Mammary epithelial cell (primary cell): Measurements from ENCODE around the gene ASCL1.

Experiments
- EZH2 ChIP-seq: IDR thresholded peaks from 2 replicates; pipeline ENCODE4 v1.6.1; 2012; ENCODE audit warnings: low read length, inconsistent platforms, borderline replicate concordance
- TF ChIP-seq, protein P1 (sequence below), 2 donors: IDR thresholded peaks in 1 of 2; conservative IDR thresholded peaks in 1 of 2; 2 replicates each; pipeline ENCODE4 v1.5.1; 2011 to 2012; ENCODE audit warnings: inconsistent platforms in 2 of 2, low read length in 2 of 2, mild to moderate bottlenecking in 2 of 2, control low read depth in 1 of 2, low read depth in 1 of 2; ENCODE audit not compliant: insufficient read depth in 1 of 2; ENCODE audit errors: extremely low read depth in 1 of 2

- TF ChIP-seq, protein P1, sequence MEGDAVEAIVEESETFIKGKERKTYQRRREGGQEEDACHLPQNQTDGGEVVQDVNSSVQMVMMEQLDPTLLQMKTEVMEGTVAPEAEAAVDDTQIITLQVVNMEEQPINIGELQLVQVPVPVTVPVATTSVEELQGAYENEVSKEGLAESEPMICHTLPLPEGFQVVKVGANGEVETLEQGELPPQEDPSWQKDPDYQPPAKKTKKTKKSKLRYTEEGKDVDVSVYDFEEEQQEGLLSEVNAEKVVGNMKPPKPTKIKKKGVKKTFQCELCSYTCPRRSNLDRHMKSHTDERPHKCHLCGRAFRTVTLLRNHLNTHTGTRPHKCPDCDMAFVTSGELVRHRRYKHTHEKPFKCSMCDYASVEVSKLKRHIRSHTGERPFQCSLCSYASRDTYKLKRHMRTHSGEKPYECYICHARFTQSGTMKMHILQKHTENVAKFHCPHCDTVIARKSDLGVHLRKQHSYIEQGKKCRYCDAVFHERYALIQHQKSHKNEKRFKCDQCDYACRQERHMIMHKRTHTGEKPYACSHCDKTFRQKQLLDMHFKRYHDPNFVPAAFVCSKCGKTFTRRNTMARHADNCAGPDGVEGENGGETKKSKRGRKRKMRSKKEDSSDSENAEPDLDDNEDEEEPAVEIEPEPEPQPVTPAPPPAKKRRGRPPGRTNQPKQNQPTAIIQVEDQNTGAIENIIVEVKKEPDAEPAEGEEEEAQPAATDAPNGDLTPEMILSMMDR (conservative IDR thresholded peaks at IDR 0.05 in 1 of 2, IDR thresholded peaks at IDR 0.05 in 1 of 2; ENCODE audit: extremely low read depth in 1 of 2, insufficient read depth in 1 of 2, low read depth in 1 of 2, low read length in 2 of 2): no peak
- TF ChIP-seq EZH2: no peak
Measured at GRCh38 chr12:102910792-102911191, 46.7 kb upstream of the ASCL1 start.
